H1 (cell line): Measurements from ENCODE around the gene WDR59. TPM values are rescaled to one million over a fixed set of nuclear protein-coding genes. Genes with fewer than 3 reads are reported as not detected.

Experiments
- ASH2L ChIP-seq: fragments of 200-600, 300-600 bp; sonication (generic); IDR thresholded peaks from one replicate; pipeline ENCODE4 v1.7.1; 2017; ENCODE audit warnings: low read length
- BCL11A ChIP-seq, 2 experiments: IDR thresholded peaks; one replicate each; pipeline ENCODE4 v1.6.1; 2011; ENCODE audit warnings: low read depth in 2 of 2, low read length in 2 of 2, mild to moderate bottlenecking in 2 of 2
- CHD2 ChIP-seq: IDR thresholded peaks from 2 replicates; pipeline ENCODE4 v1.6.1; 2012; ENCODE audit warnings: low read length, improper control_type of control experiment
- EZH2 ChIP-seq: fragments of 200-600 bp; sonication (generic); IDR thresholded peaks from 2 replicates; pipeline ENCODE4 v1.7.1; 2012; ENCODE audit warnings: low read depth, mild to moderate bottlenecking, moderate library complexity, low read length, inconsistent platforms; ENCODE audit not compliant: severe bottlenecking
- KDM4A ChIP-seq: IDR thresholded peaks from one replicate; pipeline ENCODE4 v1.7.1; 2012; ENCODE audit warnings: low read depth, mild to moderate bottlenecking, moderate library complexity, low read length, inconsistent platforms; ENCODE audit not compliant: severe bottlenecking
- RFX5 ChIP-seq: IDR thresholded peaks from 2 replicates; pipeline ENCODE4 v1.6.1; 2011; ENCODE audit warnings: low read depth, low read length, improper control_type of control experiment, borderline replicate concordance
- SUZ12 ChIP-seq: fragments of 200-600 bp; sonication (generic); IDR thresholded peaks from 2 replicates; pipeline ENCODE4 v1.6.1; 2012; ENCODE audit warnings: mild to moderate bottlenecking, inconsistent platforms, low read length, moderate library complexity, mixed read lengths
- USF2 ChIP-seq: IDR thresholded peaks from 2 replicates; pipeline ENCODE4 v1.6.1; 2011; ENCODE audit warnings: low read length, improper control_type of control experiment
- ZNF274 ChIP-seq: IDR thresholded peaks from 2 replicates; pipeline ENCODE4 v1.7.0; 2012; ENCODE audit warnings: low read length, borderline replicate concordance; ENCODE audit errors: extremely low read depth
- polyA plus RNA-seq, 7 experiments: library from polyadenylated mRNA; depleted of rRNA in 3 of 7; stranded (reverse) in 5 of 7; unstranded in 2 of 7; fragments of >200 nt in 5 of 7; fragments of 200-250 nt in 2 of 7; gene quantifications; 1 replicate in 5 of 7; 2 replicates in 1 of 7; 4 replicates in 1 of 7; pipeline versions ENCODE4 v1.2.1 to v1.2.3, GENCODE V29; 2011 to 2013; ENCODE audit warnings: missing spikeins in 2 of 7, mixed read lengths in 2 of 7
- total RNA-seq: library from RNA; stranded (reverse); fragmentation: NEBNext Ultra II Directional; extraction: Animal tissue kit (Norgen Biotek cat#: 25700); gene quantifications from 2 replicates; pipeline ENCODE4 v1.2.1, GENCODE V29; 2021

The WDR59 gene
- total and polyA plus RNA-seq, 2 of the 8 experiments (the other 6 are each of a cell fraction or from before 2014, with no cell fraction given), result 84.2 to 124 TPM

GRCh38 chr16:75023009-75023408 lies 38.1 kb upstream of the WDR59 start (continued):
- TF ChIP-seq CHD2, result no peak
- no peak for TF ChIP-seq SUZ12
- TF ChIP-seq USF2, result no peak
- no peak for TF ChIP-seq ASH2L
- no peak for TF ChIP-seq RFX5
- no peak for TF ChIP-seq KDM4A
- no peak for TF ChIP-seq ZNF274
- TF ChIP-seq EZH2, result no peak
- no peak for TF ChIP-seq BCL11A (IDR thresholded peaks at IDR 0.05; ENCODE audit: low read depth in 2 of 2, low read length in 2 of 2)
- TF ChIP-seq, all 59 proteins: peak for 0
